ENCODE results near the gene CRTAC1.

CRTAC1 gene

GRCh38 chr10:97914171-97914836 lies 116.1 kb downstream of the CRTAC1 start:
- no peak overlapping the region for H2AFZ ChIP-seq (ENCODE audit: low read length, unreplicated experiment)
- no peak overlapping the region for H3K27ac ChIP-seq (ENCODE audit: low read depth, low read length)
- H3K4me3 ChIP-seq (ENCODE audit: low read depth, low read length): no peak overlapping the region
- H3K4me1 ChIP-seq (ENCODE audit: control insufficient read depth, insufficient read depth, low read length, unreplicated experiment): no peaks in the 10 kb centered on the region
- H3K36me3 ChIP-seq (ENCODE audit: insufficient read depth, low read length): no peaks in the 10 kb centered on the region
- no peaks in the 10 kb centered on the region for H3K79me2 ChIP-seq (ENCODE audit: control insufficient read depth, insufficient read depth, low read length, unreplicated experiment)
- H3K27me3 ChIP-seq (ENCODE audit: insufficient read depth, low read length): peaks cover 77% of the 10 kb centered on the region

GRCh38 chr10:97913614-97914013 lies 116.8 kb downstream of the CRTAC1 start:
- no peak overlapping the region for H3K4me3 ChIP-seq (ENCODE audit: low read depth, low read length)
- no peaks in the 10 kb centered on the region for H3K4me1 ChIP-seq (ENCODE audit: control insufficient read depth, insufficient read depth, low read length, unreplicated experiment)
- peaks cover 77% of the 10 kb centered on the region for H3K27me3 ChIP-seq (ENCODE audit: insufficient read depth, low read length)
- H3K36me3 ChIP-seq (ENCODE audit: insufficient read depth, low read length): no peaks in the 10 kb centered on the region
- no peaks in the 10 kb centered on the region for H3K79me2 ChIP-seq (ENCODE audit: control insufficient read depth, insufficient read depth, low read length, unreplicated experiment)
- H3K27ac ChIP-seq (ENCODE audit: low read depth, low read length): no peak overlapping the region
- no peak overlapping the region for H2AFZ ChIP-seq (ENCODE audit: low read length, unreplicated experiment)

GRCh38 chr10:97913193-97913592 lies 117.2 kb downstream of the CRTAC1 start:
- no peak overlapping the region for H3K27ac ChIP-seq (ENCODE audit: low read depth, low read length)
- H3K79me2 ChIP-seq (ENCODE audit: control insufficient read depth, insufficient read depth, low read length, unreplicated experiment): no peaks in the 10 kb centered on the region
- H3K4me3 ChIP-seq (ENCODE audit: low read depth, low read length): no peak overlapping the region
- peaks cover 77% of the 10 kb centered on the region for H3K27me3 ChIP-seq (ENCODE audit: insufficient read depth, low read length)
- H3K4me1 ChIP-seq (ENCODE audit: control insufficient read depth, insufficient read depth, low read length, unreplicated experiment): no peaks in the 10 kb centered on the region
- no peak overlapping the region for H2AFZ ChIP-seq (ENCODE audit: low read length, unreplicated experiment)
- H3K36me3 ChIP-seq (ENCODE audit: insufficient read depth, low read length): no peaks in the 10 kb centered on the region

DNA sequence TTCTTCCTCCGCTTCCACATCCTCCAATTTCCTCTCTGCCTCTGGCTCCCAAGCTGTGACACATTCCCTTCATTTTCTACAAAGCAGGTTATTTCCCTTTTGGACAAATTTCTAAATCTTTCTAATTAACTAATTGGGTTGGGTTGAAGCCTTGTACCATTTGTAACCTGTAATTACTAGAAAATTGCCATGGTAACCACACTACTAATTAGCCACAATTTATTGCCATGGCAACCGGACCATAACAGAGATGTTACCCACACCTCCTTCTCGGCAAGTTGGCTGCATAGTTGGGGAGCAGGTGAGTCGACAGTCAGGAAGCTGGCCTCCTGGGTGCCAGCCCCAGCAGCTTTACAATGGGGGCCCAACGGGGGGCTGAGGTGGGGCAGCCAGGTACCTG lies 119.2 kb downstream of the CRTAC1 start:
- peaks cover 75% of the 10 kb centered on the region for H3K27me3 ChIP-seq (ENCODE audit: insufficient read depth, low read length)
- no peak overlapping the region for H2AFZ ChIP-seq (ENCODE audit: low read length, unreplicated experiment)
- H3K4me3 ChIP-seq (ENCODE audit: low read depth, low read length): no peak overlapping the region

DNA sequence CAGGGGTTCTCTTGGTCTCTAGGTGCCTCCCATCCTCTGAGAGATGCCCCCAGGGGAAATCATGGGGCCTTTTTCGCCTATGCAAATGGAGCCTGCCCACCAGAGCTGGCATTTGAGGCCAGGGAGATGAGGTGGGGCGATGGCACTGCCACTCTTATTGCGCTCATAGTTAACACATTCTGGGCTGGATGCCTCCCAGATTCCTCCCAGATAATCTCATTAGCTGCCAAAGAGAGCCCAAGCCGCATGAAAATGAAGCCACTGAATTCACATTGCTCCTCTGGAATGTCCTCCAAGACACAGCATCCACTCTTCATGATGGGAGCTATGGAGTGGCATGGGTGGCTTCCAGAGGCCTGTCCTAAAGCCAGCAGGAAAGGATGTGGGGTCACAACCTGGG lies 119.8 kb downstream of the CRTAC1 start:
- Histone ChIP-seq H3K27me3 (ENCODE audit: insufficient read depth, low read length) (peaks cover 75% of the 10 kb centered on the region), H3K4me3 (ENCODE audit: low read depth, low read length) (no peak overlapping the region), H3K4me1 (ENCODE audit: control insufficient read depth, insufficient read depth, low read length, unreplicated experiment) (no peaks in the 10 kb centered on the region), H2AFZ (ENCODE audit: low read length, unreplicated experiment) (no peak overlapping the region), H3K79me2 (ENCODE audit: control insufficient read depth, insufficient read depth, low read length, unreplicated experiment) (no peaks in the 10 kb centered on the region), H3K27ac (ENCODE audit: low read depth, low read length) (no peak overlapping the region), H3K36me3 (ENCODE audit: insufficient read depth, low read length) (no peaks in the 10 kb centered on the region)

More for the DNA sequence above, 119.2 kb downstream of the CRTAC1 start:
- H3K36me3 ChIP-seq (ENCODE audit: insufficient read depth, low read length): no peaks in the 10 kb centered on the region
- H3K27ac ChIP-seq (ENCODE audit: low read depth, low read length): no peak overlapping the region
- no peaks in the 10 kb centered on the region for H3K79me2 ChIP-seq (ENCODE audit: control insufficient read depth, insufficient read depth, low read length, unreplicated experiment)
- no peaks in the 10 kb centered on the region for H3K4me1 ChIP-seq (ENCODE audit: control insufficient read depth, insufficient read depth, low read length, unreplicated experiment)

GRCh38 chr10:97907830-97908229 lies 122.6 kb downstream of the CRTAC1 start:
- no peak overlapping the region for H2AFZ ChIP-seq (ENCODE audit: low read length, unreplicated experiment)
- no peak overlapping the region for H3K27ac ChIP-seq (ENCODE audit: low read depth, low read length)
- no peak overlapping the region for H3K4me3 ChIP-seq (ENCODE audit: low read depth, low read length)
- no peaks in the 10 kb centered on the region for H3K36me3 ChIP-seq (ENCODE audit: insufficient read depth, low read length)
- no peaks in the 10 kb centered on the region for H3K4me1 ChIP-seq (ENCODE audit: control insufficient read depth, insufficient read depth, low read length, unreplicated experiment)
- no peaks in the 10 kb centered on the region for H3K79me2 ChIP-seq (ENCODE audit: control insufficient read depth, insufficient read depth, low read length, unreplicated experiment)
- H3K27me3 ChIP-seq (ENCODE audit: insufficient read depth, low read length): peaks cover 72% of the 10 kb centered on the region

DNA sequence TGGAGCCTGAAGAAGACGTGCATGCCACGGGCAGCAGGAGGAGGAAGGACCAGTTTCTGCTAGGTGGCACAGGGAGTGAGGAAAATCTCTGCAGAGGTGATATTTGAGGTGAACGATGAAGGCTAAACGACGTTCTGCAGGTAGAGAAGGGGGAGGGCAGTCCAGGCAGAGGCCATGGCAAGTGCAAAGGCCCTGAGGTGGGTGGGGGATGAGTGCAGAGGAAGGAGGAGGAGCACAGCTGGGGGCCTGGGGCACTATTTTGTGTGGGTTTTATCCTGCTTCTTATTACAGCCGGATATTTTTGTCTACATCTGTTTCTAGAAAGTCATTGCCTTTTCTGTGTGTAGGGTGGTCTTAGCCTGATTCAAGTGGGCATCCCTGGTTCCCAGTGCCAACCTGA lies 123.2 kb downstream of the CRTAC1 start:
- Histone ChIP-seq H3K36me3 (ENCODE audit: insufficient read depth, low read length) (no peaks in the 10 kb centered on the region), H3K4me1 (ENCODE audit: control insufficient read depth, insufficient read depth, low read length, unreplicated experiment) (no peaks in the 10 kb centered on the region), H3K27me3 (ENCODE audit: insufficient read depth, low read length) (peaks cover 67% of the 10 kb centered on the region)

DNA sequence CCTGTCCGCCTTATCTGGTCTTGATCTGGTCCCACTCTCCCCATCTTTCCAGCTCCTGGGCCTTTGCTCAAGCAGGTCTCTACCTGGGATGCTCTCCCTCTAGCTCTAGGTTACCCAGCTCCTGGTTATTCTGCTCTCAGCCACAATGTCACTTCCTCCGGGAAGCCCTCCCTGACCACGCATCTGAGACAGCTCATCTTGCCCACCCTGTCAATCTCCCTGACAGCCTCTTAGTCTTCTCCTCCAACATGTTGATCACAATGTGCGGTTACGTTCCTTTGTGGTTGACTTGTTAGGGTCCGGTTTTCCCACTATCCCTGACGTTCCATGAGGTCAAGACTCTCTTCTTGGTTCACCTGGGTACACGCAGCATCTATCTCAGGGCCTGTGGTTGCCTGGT lies 125.1 kb downstream of the CRTAC1 start:
- peaks cover 50% of the 10 kb centered on the region for H3K27me3 ChIP-seq (ENCODE audit: insufficient read depth, low read length)
- H3K36me3 ChIP-seq (ENCODE audit: insufficient read depth, low read length): no peaks in the 10 kb centered on the region
- H3K4me1 ChIP-seq (ENCODE audit: control insufficient read depth, insufficient read depth, low read length, unreplicated experiment): no peaks in the 10 kb centered on the region
- H3K27ac ChIP-seq (ENCODE audit: low read depth, low read length): no peak overlapping the region
- H2AFZ ChIP-seq (ENCODE audit: low read length, unreplicated experiment): no peak overlapping the region
- H3K4me3 ChIP-seq (ENCODE audit: low read depth, low read length): no peak overlapping the region
- no peaks in the 10 kb centered on the region for H3K79me2 ChIP-seq (ENCODE audit: control insufficient read depth, insufficient read depth, low read length, unreplicated experiment)

More for the DNA sequence above, 123.2 kb downstream of the CRTAC1 start:
- Histone ChIP-seq H2AFZ (ENCODE audit: low read length, unreplicated experiment) (no peak overlapping the region), H3K27ac (ENCODE audit: low read depth, low read length) (no peak overlapping the region), H3K4me3 (ENCODE audit: low read depth, low read length) (no peak overlapping the region), H3K79me2 (ENCODE audit: control insufficient read depth, insufficient read depth, low read length, unreplicated experiment) (no peaks in the 10 kb centered on the region)

DNA sequence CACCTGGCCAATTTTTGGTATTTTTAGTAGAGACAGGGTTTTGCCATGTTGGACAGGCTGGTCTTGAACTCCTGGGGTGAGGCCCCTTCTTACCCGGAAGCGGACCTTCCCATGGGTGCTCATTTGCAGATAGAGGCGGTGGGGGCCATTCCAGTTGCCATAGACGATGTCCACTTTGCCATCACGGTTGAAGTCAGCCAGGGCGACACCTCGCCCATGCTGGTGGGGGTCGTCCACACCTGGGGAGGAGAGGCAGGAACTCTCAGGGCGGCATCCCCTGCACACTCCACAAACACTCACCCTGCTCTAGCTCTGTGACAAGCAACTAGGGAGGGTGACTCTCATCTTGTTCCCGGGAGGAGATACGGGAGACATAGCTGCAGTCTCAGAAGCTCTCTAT lies 125.8 kb downstream of the CRTAC1 start:
- H3K4me1 ChIP-seq (ENCODE audit: control insufficient read depth, insufficient read depth, low read length, unreplicated experiment): no peaks in the 10 kb centered on the region
- H3K27ac ChIP-seq (ENCODE audit: low read depth, low read length): no peak overlapping the region
- no peaks in the 10 kb centered on the region for H3K79me2 ChIP-seq (ENCODE audit: control insufficient read depth, insufficient read depth, low read length, unreplicated experiment)
- H3K4me3 ChIP-seq (ENCODE audit: low read depth, low read length): no peak overlapping the region
- H3K36me3 ChIP-seq (ENCODE audit: insufficient read depth, low read length): no peaks in the 10 kb centered on the region
- H3K27me3 ChIP-seq (ENCODE audit: insufficient read depth, low read length): peaks cover 43% of the 10 kb centered on the region
- no peak overlapping the region for H2AFZ ChIP-seq (ENCODE audit: low read length, unreplicated experiment)

DNA sequence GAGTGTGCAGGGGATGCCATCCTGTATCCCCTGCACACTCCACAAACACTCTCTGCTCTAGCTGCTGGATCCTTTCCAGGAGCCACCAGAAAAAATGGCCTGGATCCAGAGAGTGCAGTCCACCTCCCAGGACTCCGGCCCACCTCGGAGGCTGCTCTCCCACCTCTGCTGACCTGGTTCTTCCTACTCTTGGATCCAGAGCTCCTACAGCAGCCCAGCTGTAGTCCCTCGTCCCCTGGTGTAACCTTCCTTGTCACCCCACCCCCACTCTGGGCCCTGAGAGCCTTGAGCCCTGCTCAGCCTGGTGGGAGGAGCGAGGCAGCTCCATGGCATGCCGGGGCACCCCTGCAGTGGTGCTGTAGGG lies 126.4 kb downstream of the CRTAC1 start:
- Histone ChIP-seq H3K79me2 (ENCODE audit: control insufficient read depth, insufficient read depth, low read length, unreplicated experiment) (no peaks in the 10 kb centered on the region), H3K27me3 (ENCODE audit: insufficient read depth, low read length) (peaks cover 37% of the 10 kb centered on the region), H2AFZ (ENCODE audit: low read length, unreplicated experiment) (no peak overlapping the region)

GRCh38 chr10:97903128-97904017 lies 127.0 kb downstream of the CRTAC1 start:
- no peak overlapping the region for H3K4me3 ChIP-seq (ENCODE audit: low read depth, low read length)
- H3K4me1 ChIP-seq (ENCODE audit: control insufficient read depth, insufficient read depth, low read length, unreplicated experiment): no peaks in the 10 kb centered on the region
- no peaks in the 10 kb centered on the region for H3K79me2 ChIP-seq (ENCODE audit: control insufficient read depth, insufficient read depth, low read length, unreplicated experiment)
- no peak overlapping the region for H2AFZ ChIP-seq (ENCODE audit: low read length, unreplicated experiment)
- no peaks in the 10 kb centered on the region for H3K36me3 ChIP-seq (ENCODE audit: insufficient read depth, low read length)
- H3K27me3 ChIP-seq (ENCODE audit: insufficient read depth, low read length): peaks cover 31% of the 10 kb centered on the region
- no peak overlapping the region for H3K27ac ChIP-seq (ENCODE audit: low read depth, low read length)

More for the DNA sequence above, 126.4 kb downstream of the CRTAC1 start:
- H3K27ac ChIP-seq (ENCODE audit: low read depth, low read length): no peak overlapping the region
- no peaks in the 10 kb centered on the region for H3K4me1 ChIP-seq (ENCODE audit: control insufficient read depth, insufficient read depth, low read length, unreplicated experiment)
- H3K4me3 ChIP-seq (ENCODE audit: low read depth, low read length): no peak overlapping the region
- no peaks in the 10 kb centered on the region for H3K36me3 ChIP-seq (ENCODE audit: insufficient read depth, low read length)
